Measurements from ENCODE around the gene OR13C8.
"Not testable (repeated sequence)": the region's sequence is repeated elsewhere in the genome, so short reads cannot be mapped to it uniquely, and the experiment has no call there.

Gene OR13C8

DNA sequence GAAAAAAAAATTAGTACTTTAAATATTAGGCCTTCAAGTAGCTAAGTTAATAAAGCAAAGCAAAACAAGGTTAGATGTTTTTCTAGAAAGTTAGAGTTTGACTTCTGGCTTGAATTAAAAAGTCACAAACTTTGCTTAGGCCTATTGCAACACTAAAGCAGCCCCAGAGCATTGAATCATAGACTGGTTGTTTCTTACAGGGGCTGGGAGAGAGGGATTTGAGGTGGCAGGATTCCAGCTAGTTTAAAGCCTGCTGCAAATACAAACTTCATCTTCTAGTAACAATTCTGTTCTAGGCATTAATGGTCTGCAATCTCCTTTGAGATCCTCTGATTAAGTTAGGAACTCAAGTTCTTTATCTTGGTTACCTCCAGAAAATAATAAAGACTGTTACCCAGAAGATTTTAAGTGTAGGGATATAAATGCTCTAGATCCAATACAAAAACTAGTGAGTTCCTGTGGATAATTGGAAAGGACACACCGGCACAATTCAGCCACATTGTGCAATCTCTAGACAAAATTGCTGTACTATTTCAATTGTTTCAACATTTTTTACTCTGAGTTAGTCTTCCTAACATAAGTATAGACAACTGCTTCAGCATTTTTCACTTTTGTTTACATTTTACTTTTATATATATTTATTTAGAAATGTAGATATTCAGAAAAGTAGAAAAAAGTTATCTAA, 17.7 kb downstream of the OR13C8 start:
- TF ChIP-seq ZNF274 (IDR thresholded peaks at IDR 0.05; ENCODE audit: low read depth, low read length) = no peak
- H3K4me3 ChIP-seq (ENCODE audit: low read length) = no peak overlapping the region

DNA sequence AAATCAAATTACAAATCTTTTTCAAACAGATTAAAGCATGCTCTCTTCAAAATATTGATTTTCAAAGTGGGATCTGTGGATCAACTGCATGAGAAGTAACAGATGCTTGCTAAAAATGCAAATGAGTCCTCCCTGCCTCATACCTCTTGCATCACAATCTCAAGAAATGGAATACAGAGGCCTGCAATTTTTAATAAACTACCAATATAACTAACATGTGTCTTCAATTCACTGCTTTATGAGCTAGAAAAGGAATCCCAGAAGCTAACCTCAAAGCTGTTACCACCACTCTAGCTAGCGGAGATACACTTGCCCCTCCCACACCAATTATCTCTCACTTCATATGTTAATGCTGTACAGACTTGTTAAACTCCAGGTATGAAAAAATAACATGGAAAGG, 20.7 kb downstream of the OR13C8 start:
- no peak overlapping the region for H3K4me3 ChIP-seq (ENCODE audit: low read length)
- no peak for TF ChIP-seq ZNF274 (IDR thresholded peaks at IDR 0.05; ENCODE audit: low read depth, low read length)

DNA sequence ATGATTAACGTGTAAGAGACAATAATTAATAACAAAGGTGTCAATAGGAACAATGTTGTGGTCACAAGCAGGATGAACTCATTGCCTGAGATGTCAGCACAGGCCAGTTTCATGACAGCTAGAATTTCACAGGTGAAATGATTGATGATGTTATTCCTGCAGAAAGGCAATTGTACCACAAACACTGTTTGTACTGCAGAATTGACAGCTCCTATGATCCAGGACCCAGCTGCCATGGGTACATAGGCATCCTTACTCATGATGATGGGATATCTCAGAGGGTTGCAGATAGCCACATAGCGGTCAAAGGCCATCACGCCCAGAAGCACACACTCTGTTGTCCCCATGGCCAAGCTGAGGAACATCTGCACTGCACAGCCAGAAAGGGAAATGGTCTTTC, 29.8 kb downstream of the OR13C8 start:
- not testable (repeated sequence) for H3K4me3 ChIP-seq (ENCODE audit: low read length)

DNA sequence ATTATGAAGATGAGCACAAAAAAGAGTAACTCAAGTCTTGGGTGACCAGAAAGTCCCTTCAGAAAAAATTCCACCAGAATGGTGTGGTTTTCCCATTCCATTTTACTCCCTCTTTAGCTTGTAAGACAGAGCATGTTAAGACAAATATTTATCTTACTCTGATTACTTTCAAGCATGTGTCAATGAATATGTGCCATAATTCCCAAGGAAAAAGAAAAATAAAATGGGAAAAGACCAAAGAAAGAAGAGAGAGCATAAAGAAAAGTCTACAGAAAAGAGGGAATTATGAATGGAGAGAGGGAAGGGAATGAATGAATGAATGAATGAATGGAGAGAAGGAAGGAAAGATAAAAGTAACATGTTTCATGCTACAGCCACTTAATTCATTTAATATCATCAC, 30.3 kb downstream of the OR13C8 start, which contains the start of gene OR13C5:
OR13C5 (minus strand) TSS at position 101 of the 400 bp plus-strand sequence; CDS start at position 101, 0 bp downstream.
- H3K4me3 ChIP-seq (ENCODE audit: low read length) = not testable (repeated sequence)

DNA sequence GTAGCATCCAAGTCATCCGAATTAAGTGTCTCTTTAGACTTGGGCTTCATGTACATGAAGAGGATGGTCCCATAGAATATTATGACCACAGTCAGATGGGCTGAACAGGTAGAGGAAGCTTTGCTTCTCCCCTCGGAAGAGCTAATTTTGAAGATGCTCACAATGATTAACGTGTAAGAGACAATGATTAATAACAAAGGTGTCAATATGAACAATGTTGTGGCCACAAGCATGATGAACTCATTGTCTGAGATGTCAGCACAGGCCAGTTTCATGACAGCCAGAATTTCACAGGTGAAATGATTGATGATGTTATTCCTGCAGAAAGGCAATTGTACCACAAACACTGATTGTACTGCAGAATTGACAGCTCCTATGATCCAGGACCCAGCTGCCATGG, 35.8 kb downstream of the OR13C8 start:
- no peak overlapping the region for H3K4me3 ChIP-seq (ENCODE audit: low read length)
- no peak for TF ChIP-seq ZNF274 (IDR thresholded peaks at IDR 0.05; ENCODE audit: low read depth, low read length)

DNA sequence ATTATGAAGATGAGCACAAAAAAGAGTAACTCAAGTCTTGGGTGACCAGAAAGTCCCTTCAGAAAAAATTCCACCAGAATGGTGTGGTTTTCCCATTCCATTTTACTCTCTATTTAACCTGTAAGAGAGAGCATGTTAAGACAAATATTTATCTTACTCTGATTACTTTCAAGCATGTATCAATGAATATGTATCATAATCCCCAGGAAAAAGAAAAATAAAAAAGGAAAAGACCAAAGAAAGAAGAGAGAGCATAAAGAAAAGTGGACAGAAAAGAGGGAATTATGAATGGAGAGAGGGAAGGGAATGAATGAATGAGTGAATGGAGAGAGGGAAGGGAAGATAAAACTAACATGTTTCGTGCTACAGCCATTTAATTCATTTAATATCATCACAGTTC, 36.6 kb downstream of the OR13C8 start, which contains the start of gene OR13C2:
OR13C2 (minus strand) TSS at position 101 of the 400 bp plus-strand sequence; CDS start at position 101, 0 bp downstream.
- H3K4me3 ChIP-seq (ENCODE audit: low read length) = not testable (repeated sequence)

DNA sequence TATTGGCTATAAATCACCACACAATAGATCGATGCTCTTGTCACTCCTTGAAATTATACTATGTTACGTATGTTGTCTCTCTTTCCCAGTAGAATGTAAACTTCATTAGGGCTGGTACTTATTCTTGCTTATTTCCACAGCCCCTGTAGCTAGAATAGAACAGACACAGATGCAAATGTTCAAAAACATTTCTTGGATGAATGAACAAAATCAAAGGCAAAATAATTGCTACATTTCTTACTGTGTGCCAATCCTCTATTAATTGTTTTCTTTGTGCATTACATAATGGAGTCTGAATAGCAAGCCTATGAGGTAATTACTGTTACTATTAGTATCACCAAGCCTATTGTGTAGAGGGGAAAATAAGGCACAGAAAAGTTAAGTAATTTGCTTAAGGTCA, 37.2 kb downstream of the OR13C8 start:
- no peak for TF ChIP-seq ZNF274 (IDR thresholded peaks at IDR 0.05; ENCODE audit: low read depth, low read length)
- no peak overlapping the region for H3K4me3 ChIP-seq (ENCODE audit: low read length)

DNA sequence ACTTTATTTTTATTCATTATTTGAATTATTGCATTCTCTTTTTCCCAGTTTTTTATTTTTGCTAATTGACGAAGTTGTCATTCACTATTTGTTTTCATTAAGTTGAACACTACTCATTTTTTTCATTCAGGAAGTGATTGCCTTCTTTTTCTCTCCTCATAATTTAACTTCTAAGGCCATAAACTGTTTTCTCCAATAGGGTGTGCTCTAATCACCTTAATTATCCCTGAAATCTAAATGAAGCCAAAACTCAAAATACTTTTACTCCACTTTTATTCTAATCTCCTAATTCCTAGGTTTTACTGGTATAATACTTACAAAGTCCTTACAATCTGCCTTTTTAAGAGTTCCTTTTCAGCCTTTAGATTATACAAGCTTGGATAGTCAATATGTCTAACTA, 39.4 kb downstream of the OR13C8 start:
- no peak for TF ChIP-seq ZNF274 (IDR thresholded peaks at IDR 0.05; ENCODE audit: low read depth, low read length)
- no peak overlapping the region for H3K4me3 ChIP-seq (ENCODE audit: low read length)

DNA sequence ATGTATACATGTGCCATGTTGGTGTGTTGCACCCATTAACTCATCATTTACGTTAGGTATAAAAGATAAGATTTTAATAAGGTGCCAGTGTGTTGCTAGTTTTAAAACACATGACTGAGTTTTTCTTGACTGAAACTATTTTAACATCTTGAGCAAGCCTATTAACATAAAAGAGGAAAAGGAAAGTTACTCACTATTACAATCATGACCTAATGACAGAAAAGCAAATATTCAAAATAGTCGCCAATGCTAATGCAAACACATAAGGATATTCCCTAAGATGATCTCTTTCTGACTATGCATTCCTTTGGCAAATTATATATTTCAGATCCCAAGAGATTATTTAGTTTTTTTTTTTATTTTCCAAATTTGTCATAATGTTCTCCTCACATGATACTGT, 42.2 kb downstream of the OR13C8 start:
- no peak overlapping the region for H3K4me3 ChIP-seq (ENCODE audit: low read length)
- TF ChIP-seq ZNF274 (IDR thresholded peaks at IDR 0.05; ENCODE audit: low read depth, low read length) = no peak

DNA sequence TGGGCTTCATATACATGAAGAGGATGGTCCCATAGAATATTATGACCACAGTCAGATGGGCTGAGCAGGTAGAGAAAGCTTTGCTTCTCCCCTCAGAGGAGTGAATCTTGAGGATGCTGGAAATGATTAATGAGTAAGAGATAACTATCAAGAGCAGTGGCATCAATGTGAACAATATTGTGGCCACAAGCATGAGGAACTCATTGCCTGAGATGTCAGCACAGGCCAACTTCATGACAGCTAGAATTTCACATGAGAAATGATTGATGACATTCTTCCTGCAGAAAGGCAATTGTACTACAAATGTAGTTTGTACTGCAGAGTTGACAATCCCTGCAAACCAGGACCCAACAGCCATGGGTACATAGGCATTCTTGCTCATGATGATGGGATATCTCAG, 48.5 kb downstream of the OR13C8 start:
- TF ChIP-seq ZNF274 (IDR thresholded peaks at IDR 0.05; ENCODE audit: low read depth, low read length) = no peak
- no peak overlapping the region for H3K4me3 ChIP-seq (ENCODE audit: low read length)

DNA sequence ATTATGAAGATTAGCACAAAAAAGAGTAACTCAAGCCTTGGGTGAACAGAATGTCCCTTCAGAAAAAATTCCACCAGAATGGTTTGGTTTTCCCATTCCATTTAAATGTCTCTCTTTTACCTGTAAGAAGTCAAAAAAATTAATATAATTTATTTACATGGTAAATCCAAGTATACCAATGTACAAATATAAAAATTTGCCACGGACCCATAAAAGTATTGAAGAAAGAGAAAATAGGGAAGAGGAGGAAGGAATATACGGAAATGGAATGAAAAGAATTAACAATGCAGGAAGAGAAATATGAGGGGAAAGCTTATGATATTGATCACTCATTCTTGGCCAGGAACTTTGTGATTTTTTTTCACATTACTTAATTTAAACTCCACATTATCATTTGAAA, 49.1 kb downstream of the OR13C8 start, which contains the start of gene OR13C9:
OR13C9 (minus strand) TSS at position 101 of the 400 bp plus-strand sequence; CDS start at position 101, 0 bp downstream.
- TF ChIP-seq ZNF274 (IDR thresholded peaks at IDR 0.05; ENCODE audit: low read depth, low read length) = no peak
- no peak within 1 kb of the TSS for H3K4me3 ChIP-seq (ENCODE audit: low read length)

Measured in GM08714 (cell line).